ENCODE data around the gene ETS2.
A peak's percentile ranks its signal among the peaks of the same experiment; 100 is the strongest.

The ETS2 gene

GRCh38 chr21:38807986-38808385 is 2.3 kb downstream of the ETS2 start:
- Mint-ChIP-seq H3K36me3 (ENCODE audit: insufficient read depth) (peaks cover 18% of the 10 kb centered on the region), H3K4me3 (peak overlapping the region; percentile 88), H3K4me1 (peaks cover 28% of the 10 kb centered on the region), H3K9me3 (no peaks in the 10 kb centered on the region), H3K27me3 (no peaks in the 10 kb centered on the region), H3K27ac (ENCODE audit: low read depth) (no peak overlapping the region)
- DNase-seq (ENCODE audit: low spot score in 2 of 2) (no peak), ATAC-seq (replicated peaks; ENCODE audit: extremely low read depth, poor library complexity, severe bottlenecking) (no peak)

GRCh38 chr21:38809198-38809878 is 3.6 kb downstream of the ETS2 start:
- H3K36me3 Mint-ChIP-seq (ENCODE audit: insufficient read depth), result peaks cover 24% of the 10 kb centered on the region
- H3K4me1 Mint-ChIP-seq, result peaks cover 28% of the 10 kb centered on the region
- no peak for ATAC-seq (replicated peaks; ENCODE audit: extremely low read depth, poor library complexity, severe bottlenecking)

GRCh38 chr21:38810034-38810825 is 4.5 kb downstream of the ETS2 start:
- Mint-ChIP-seq H3K9me3 (no peaks in the 10 kb centered on the region), H3K4me3 (no peak overlapping the region), H3K4me1 (peaks cover 27% of the 10 kb centered on the region), H3K36me3 (ENCODE audit: insufficient read depth) (peaks cover 31% of the 10 kb centered on the region), H3K27ac (ENCODE audit: low read depth) (no peak overlapping the region), H3K27me3 (no peaks in the 10 kb centered on the region)
- ATAC-seq (replicated peaks; ENCODE audit: extremely low read depth, poor library complexity, severe bottlenecking), result no peak
- DNase-seq (ENCODE audit: low spot score in 2 of 2), result no peak

More at GRCh38 chr21:38809198-38809878, 3.6 kb downstream of the ETS2 start:
- no peak overlapping the region for H3K27ac Mint-ChIP-seq (ENCODE audit: low read depth)
- H3K27me3 Mint-ChIP-seq, result no peaks in the 10 kb centered on the region
- no peaks in the 10 kb centered on the region for H3K9me3 Mint-ChIP-seq
- H3K4me3 Mint-ChIP-seq, result no peak overlapping the region
- DNase-seq (ENCODE audit: low spot score in 2 of 2), result no peak

GRCh38 chr21:38810826-38811164 is 5.1 kb downstream of the ETS2 start:
- Mint-ChIP-seq H3K4me1 (peaks cover 32% of the 10 kb centered on the region), H3K36me3 (ENCODE audit: insufficient read depth) (peaks cover 34% of the 10 kb centered on the region), H3K27me3 (no peaks in the 10 kb centered on the region), H3K27ac (ENCODE audit: low read depth) (no peak overlapping the region), H3K4me3 (no peak overlapping the region), H3K9me3 (no peaks in the 10 kb centered on the region)
- ATAC-seq (replicated peaks; ENCODE audit: extremely low read depth, poor library complexity, severe bottlenecking), result no peak
- no peak for DNase-seq (ENCODE audit: low spot score in 2 of 2)

- DNase-seq (ENCODE audit: low spot score in 2 of 2) (no peak), ATAC-seq (replicated peaks; ENCODE audit: extremely low read depth, poor library complexity, severe bottlenecking) (no peak)
- H3K4me3 Mint-ChIP-seq, result no peak overlapping the region
- no peaks in the 10 kb centered on the region for H3K27me3 Mint-ChIP-seq
- no peak overlapping the region for H3K27ac Mint-ChIP-seq (ENCODE audit: low read depth)
- H3K4me1 Mint-ChIP-seq, result peaks cover 32% of the 10 kb centered on the region
- H3K9me3 Mint-ChIP-seq, result no peaks in the 10 kb centered on the region
- peaks cover 32% of the 10 kb centered on the region for H3K36me3 Mint-ChIP-seq (ENCODE audit: insufficient read depth)
Observed at GRCh38 chr21:38811257-38811656, 5.5 kb downstream of the ETS2 start.

- peaks cover 16% of the 10 kb centered on the region for H3K4me1 Mint-ChIP-seq
- no peaks in the 10 kb centered on the region for H3K9me3 Mint-ChIP-seq
- no peaks in the 10 kb centered on the region for H3K27me3 Mint-ChIP-seq
- no peak overlapping the region for H3K27ac Mint-ChIP-seq (ENCODE audit: low read depth)
- ATAC-seq (replicated peaks; ENCODE audit: extremely low read depth, poor library complexity, severe bottlenecking) (no peak), DNase-seq (ENCODE audit: low spot score in 2 of 2) (no peak)
- H3K4me3 Mint-ChIP-seq, result no peak overlapping the region
- H3K36me3 Mint-ChIP-seq (ENCODE audit: insufficient read depth), result peaks cover 44% of the 10 kb centered on the region
Observed at GRCh38 chr21:38813143-38813542, 7.4 kb downstream of the ETS2 start.

- DNase-seq (ENCODE audit: low spot score in 2 of 2) (no peak), ATAC-seq (replicated peaks; ENCODE audit: extremely low read depth, poor library complexity, severe bottlenecking) (no peak)
- no peak overlapping the region for H3K4me3 Mint-ChIP-seq
- no peaks in the 10 kb centered on the region for H3K9me3 Mint-ChIP-seq
- no peaks in the 10 kb centered on the region for H3K27me3 Mint-ChIP-seq
- no peak overlapping the region for H3K27ac Mint-ChIP-seq (ENCODE audit: low read depth)
- H3K36me3 Mint-ChIP-seq (ENCODE audit: insufficient read depth), result peaks cover 46% of the 10 kb centered on the region
- peaks cover 13% of the 10 kb centered on the region for H3K4me1 Mint-ChIP-seq
Observed at GRCh38 chr21:38813547-38813946, 7.8 kb downstream of the ETS2 start.

GRCh38 chr21:38814126-38815059 is 8.7 kb downstream of the ETS2 start:
- H3K27me3 Mint-ChIP-seq, result no peaks in the 10 kb centered on the region
- H3K4me1 Mint-ChIP-seq, result peaks cover 9% of the 10 kb centered on the region
- H3K9me3 Mint-ChIP-seq, result no peaks in the 10 kb centered on the region
- no peak for ATAC-seq (replicated peaks; ENCODE audit: extremely low read depth, poor library complexity, severe bottlenecking)
- peaks cover 50% of the 10 kb centered on the region for H3K36me3 Mint-ChIP-seq (ENCODE audit: insufficient read depth)
- no peak overlapping the region for H3K4me3 Mint-ChIP-seq
- no peak overlapping the region for H3K27ac Mint-ChIP-seq (ENCODE audit: low read depth)
- DNase-seq (ENCODE audit: low spot score in 2 of 2), result no peak

- no peak overlapping the region for H3K4me3 Mint-ChIP-seq
- no peak overlapping the region for H3K27ac Mint-ChIP-seq (ENCODE audit: low read depth)
- H3K4me1 Mint-ChIP-seq, result peaks cover 8% of the 10 kb centered on the region
- no peak for ATAC-seq (replicated peaks; ENCODE audit: extremely low read depth, poor library complexity, severe bottlenecking)
- H3K36me3 Mint-ChIP-seq (ENCODE audit: insufficient read depth), result peaks cover 56% of the 10 kb centered on the region
- no peaks in the 10 kb centered on the region for H3K27me3 Mint-ChIP-seq
- no peaks in the 10 kb centered on the region for H3K9me3 Mint-ChIP-seq
- no peak for DNase-seq (ENCODE audit: low spot score in 2 of 2)
Observed at GRCh38 chr21:38815060-38815405, 9.3 kb downstream of the ETS2 start.

GRCh38 chr21:38816400-38816977 is 10.8 kb downstream of the ETS2 start:
- H3K4me1 Mint-ChIP-seq, result peaks cover 8% of the 10 kb centered on the region
- H3K27ac Mint-ChIP-seq (ENCODE audit: low read depth), result no peak overlapping the region
- DNase-seq (ENCODE audit: low spot score in 2 of 2) (no peak), ATAC-seq (replicated peaks; ENCODE audit: extremely low read depth, poor library complexity, severe bottlenecking) (no peak)
- no peak overlapping the region for H3K4me3 Mint-ChIP-seq
- no peaks in the 10 kb centered on the region for H3K27me3 Mint-ChIP-seq
- H3K36me3 Mint-ChIP-seq (ENCODE audit: insufficient read depth), result peaks cover 60% of the 10 kb centered on the region
- H3K9me3 Mint-ChIP-seq, result no peaks in the 10 kb centered on the region

- H3K36me3 Mint-ChIP-seq (ENCODE audit: insufficient read depth), result peaks cover 65% of the 10 kb centered on the region
- ATAC-seq (replicated peaks; ENCODE audit: extremely low read depth, poor library complexity, severe bottlenecking), result no peak
Observed at GRCh38 chr21:38817371-38818324, 11.9 kb downstream of the ETS2 start.

More at GRCh38 chr21:38817371-38818324, 11.9 kb downstream of the ETS2 start:
- H3K27me3 Mint-ChIP-seq, result no peaks in the 10 kb centered on the region
- no peak overlapping the region for H3K4me3 Mint-ChIP-seq
- no peak for DNase-seq (ENCODE audit: low spot score in 2 of 2)
- peaks cover 8% of the 10 kb centered on the region for H3K4me1 Mint-ChIP-seq
- H3K27ac Mint-ChIP-seq (ENCODE audit: low read depth), result no peak overlapping the region
- no peaks in the 10 kb centered on the region for H3K9me3 Mint-ChIP-seq

Data from central memory CD8-positive, alpha-beta T cell (primary cell).